Tibial nerve (tissue), 3 donors: ENCODE data around the gene A4GALT.

Experiments used
- POLR2A ChIP-seq, 2 donors: fragments of 450-650 bp; IDR thresholded peaks; one replicate each; pipeline ENCODE4 v1.6.1; 2017; ENCODE audit warnings: antibody characterized with exemption in 2 of 2, mild to moderate bottlenecking in 2 of 2, moderate library complexity in 2 of 2
- TF ChIP-seq, protein P1 (sequence below), 5 experiments: fragments of 200-600 bp in 3 of 5; fragments of 450-650 bp in 2 of 5; sonication (generic) in 3 of 5; IDR thresholded peaks; one replicate each; pipeline ENCODE4 v1.5.1; 2016 to 2019; ENCODE audit warnings: antibody characterized with exemption in 5 of 5, mild to moderate bottlenecking in 3 of 5, moderate library complexity in 2 of 5

DNA sequence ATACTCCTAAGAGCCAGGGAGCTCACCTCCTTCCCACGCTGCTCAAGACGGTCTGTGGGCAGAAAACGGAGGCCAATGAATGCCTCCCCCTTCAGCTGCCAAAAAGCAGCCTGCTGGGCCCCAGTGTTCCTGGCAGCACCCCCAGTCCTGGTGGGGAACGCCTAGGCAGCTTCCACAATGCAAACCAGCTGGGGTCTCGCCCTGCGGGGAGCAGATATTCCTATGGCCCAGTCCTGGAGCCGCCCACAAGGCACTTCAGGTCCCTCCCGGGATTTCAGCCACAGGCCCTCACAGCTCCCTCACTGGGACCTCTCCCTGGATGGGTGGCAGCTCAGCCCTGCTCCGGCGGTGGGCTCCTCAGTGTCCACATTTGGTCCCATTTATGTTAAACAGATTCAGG lies 29.2 kb downstream of the A4GALT start:
- TF ChIP-seq POLR2A (IDR thresholded peaks at IDR 0.05): no peak
- TF ChIP-seq, protein P1, sequence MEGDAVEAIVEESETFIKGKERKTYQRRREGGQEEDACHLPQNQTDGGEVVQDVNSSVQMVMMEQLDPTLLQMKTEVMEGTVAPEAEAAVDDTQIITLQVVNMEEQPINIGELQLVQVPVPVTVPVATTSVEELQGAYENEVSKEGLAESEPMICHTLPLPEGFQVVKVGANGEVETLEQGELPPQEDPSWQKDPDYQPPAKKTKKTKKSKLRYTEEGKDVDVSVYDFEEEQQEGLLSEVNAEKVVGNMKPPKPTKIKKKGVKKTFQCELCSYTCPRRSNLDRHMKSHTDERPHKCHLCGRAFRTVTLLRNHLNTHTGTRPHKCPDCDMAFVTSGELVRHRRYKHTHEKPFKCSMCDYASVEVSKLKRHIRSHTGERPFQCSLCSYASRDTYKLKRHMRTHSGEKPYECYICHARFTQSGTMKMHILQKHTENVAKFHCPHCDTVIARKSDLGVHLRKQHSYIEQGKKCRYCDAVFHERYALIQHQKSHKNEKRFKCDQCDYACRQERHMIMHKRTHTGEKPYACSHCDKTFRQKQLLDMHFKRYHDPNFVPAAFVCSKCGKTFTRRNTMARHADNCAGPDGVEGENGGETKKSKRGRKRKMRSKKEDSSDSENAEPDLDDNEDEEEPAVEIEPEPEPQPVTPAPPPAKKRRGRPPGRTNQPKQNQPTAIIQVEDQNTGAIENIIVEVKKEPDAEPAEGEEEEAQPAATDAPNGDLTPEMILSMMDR (IDR thresholded peaks at IDR 0.05): no peak
